CD4-positive, alpha-beta T cell treated with Interleukin-4 for 1 hour (primary cell): ENCODE measurements around the gene TLR4.

Experiments
- DNase-seq, 2 donors: peaks; one replicate each; pipeline ENCODE4 v3.0.0-alpha.2; 2020 to 2022

Gene TLR4

DNA sequence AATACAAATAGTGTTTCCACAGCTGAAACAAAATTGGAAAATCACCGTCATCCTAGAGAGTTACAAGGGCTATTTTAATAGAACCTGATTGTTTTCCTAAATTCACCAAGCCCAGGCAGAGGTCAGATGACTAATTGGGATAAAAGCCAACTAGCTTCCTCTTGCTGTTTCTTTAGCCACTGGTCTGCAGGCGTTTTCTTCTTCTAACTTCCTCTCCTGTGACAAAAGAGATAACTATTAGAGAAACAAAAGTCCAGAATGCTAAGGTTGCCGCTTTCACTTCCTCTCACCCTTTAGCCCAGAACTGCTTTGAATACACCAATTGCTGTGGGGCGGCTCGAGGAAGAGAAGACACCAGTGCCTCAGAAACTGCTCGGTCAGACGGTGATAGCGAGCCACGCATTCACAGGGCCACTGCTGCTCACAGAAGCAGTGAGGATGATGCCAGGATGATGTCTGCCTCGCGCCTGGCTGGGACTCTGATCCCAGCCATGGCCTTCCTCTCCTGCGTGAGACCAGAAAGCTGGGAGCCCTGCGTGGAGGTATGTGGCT lies at the start of gene TLR4:
TSS of gene TLR4 (plus strand) at position 380 of the 552 bp plus-strand sequence. CDS start at position 450, 70 bp downstream.
- DNase-seq = peak; percentile 22 to 77

DNA sequence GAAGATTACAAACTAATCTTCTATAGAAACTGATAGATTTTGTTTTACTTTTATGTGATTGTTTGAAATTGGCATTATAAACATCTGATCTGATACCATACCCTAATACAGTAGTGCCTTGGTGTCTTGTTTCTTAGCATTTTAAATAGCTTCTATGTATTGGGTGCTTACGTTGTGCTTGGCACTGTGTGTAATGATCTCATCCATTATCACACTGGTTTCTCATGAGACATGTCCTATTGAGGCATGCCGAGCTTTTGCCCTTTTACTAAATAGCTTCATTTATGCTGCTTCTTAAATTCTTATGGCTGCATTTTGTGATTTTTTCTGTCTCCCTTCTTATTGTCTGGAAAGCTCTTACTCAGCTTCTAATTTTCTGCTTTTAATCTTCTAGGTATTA lies 48.2 kb upstream of the TLR4 start:
- no peak for DNase-seq

- no peak for DNase-seq
Observed at GRCh38 chr9:117662651-117663050, 41.6 kb upstream of the TLR4 start.

GRCh38 chr9:117664419-117664818 lies 39.8 kb upstream of the TLR4 start:
- no peak for DNase-seq

DNA sequence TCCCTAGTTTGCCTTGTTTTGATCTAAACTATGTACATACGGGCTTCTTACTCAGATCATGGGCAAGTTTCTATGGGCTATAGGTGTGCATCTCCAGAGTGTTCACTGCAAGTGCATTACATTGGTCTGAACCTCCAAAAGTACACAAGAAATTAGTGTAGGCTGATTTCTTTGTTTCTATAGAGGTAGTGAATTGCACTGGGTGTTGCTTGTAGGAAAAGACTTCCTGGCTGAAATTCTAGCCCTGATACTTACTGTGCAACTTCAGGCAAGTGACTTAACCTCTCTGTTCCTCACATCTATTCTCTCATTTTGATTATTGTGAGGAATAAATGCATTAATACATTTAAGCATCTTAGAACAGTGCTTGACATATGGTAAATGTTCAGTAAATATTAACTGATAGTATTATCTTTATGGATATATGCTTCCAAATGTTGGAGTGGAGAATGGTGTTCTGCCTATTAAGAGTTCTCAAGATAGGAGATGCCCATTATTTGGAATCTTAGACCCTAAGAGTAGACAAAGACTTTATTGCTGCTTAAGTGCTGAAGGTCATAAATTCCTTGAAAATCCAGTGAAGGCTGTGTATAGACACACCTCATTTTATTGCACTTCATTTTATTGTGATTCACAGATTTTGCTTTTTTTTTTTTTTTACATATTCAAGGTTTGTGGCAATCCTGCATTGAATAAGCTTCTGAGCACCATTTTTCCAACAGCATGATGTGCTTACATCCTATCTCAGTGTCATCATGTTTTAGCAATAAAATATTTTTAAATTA lies 38.4 kb upstream of the TLR4 start:
- no peak for DNase-seq

DNA sequence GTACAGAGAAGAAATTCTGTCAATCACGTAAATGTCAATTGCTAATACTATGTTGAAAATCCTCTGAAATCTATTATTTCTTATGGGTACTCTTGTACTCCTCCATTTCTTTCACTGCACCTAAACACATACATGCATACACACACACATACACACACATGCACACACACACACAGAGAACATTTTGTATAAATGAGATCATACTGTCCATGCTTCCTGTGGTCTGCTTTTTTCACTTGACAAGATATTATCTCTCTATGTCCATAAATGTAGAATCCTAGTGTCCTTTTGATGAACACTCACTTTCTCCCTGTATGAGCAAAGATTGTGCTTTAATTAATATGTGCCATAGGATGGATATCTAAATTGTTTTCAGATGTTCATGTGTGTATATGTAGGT lies 32.7 kb upstream of the TLR4 start:
- no peak for DNase-seq

DNA sequence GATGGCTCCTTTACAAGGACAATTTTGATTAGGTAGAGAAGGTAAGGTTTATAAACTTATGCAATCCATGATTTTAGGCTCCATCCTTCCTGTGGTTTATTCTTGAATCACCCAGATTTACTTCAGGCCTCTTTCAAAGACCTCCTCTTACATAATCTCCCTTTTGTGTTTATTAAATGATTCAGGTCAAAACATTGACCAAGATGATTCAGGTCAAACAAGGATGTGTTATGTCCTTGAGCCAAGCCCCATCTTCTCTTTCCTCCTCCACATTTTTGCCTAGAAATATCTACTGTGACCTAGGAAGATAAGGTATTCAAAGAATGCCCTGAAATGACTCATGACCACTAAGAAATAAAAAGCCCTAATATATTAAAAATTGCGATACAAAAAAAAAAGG lies 31.8 kb upstream of the TLR4 start:
- no peak for DNase-seq

DNA sequence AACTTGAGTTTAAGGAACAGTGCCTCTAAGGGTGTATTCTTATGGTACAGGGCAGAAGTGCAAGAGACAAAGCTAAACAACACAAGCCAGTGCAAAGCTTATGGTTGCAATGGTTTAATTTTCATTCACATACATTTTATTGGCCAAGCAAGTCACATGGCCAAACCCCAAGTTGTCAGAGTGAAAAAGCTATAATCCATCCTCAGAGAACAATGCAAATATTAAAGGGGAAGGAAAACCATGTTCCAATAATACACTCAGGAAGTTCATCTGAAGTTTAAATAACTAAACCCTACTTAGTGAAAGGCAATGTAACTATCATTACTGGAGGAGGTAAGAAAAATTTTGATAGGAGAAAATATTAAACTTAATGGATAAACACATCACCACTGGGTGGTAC lies 26.6 kb upstream of the TLR4 start:
- no peak for DNase-seq

DNA sequence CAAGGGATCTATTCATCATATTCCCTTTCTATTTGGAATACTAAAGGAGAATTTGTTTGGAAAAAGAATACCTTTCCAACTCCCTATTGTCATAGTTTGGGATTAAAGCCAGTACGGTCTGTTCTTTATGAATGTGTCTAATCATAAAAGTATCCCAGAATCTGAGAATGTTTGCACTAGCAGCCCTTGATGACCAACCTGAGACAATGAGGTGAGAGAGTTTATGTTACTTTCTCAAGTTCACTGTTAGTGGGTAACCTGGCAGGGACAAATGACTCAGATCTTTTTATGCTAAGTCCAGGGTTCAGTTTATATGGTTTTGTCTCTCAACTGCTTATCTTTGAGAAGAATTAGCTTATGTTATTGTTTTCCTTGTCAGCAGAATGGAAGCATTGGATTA lies 25.3 kb upstream of the TLR4 start:
- DNase-seq = no peak

DNA sequence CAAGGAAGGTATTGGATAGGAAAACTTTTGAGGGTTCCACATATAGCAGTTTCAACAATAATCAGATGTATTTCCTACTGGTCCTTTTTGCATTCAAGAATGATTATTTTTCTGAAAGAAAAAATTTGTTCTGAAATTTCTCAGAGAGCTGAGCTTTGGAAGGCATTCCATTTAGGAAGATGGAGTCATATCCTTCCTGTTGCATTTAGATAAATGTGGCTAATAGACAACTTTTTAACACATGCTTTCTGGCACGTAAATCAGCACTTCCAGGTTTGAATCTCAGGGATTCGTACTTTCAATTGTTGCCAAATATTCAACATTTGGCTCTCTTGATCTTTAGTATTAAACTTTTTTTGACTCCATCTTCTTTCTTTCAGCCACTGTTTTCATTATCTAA lies 24.8 kb upstream of the TLR4 start:
- DNase-seq = no peak

DNA sequence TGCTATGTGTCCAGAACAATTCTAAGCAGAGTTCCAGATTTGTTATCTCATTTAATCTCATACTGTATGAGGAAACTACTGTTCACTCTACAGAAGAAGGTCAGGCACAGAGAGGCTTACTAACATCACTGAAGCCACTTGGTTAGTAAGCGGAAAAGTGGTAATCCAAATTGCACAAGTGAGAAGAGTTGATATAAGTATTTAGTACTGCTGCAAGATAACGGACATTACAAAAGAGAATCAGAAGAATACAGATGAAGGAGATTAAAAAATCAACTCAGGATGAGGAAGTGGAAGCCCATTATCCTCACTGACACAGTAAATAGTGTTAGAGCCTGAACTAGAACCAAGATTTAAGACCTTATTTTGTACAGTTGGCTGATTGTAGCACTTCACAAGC lies 22.3 kb upstream of the TLR4 start:
- DNase-seq = no peak

GRCh38 chr9:117682955-117683710 lies 21.1 kb upstream of the TLR4 start:
- DNase-seq = no peak

- no peak for DNase-seq
Observed at GRCh38 chr9:117687532-117687931, 16.7 kb upstream of the TLR4 start.

GRCh38 chr9:117691367-117691766 lies 12.8 kb upstream of the TLR4 start:
- no peak for DNase-seq

- DNase-seq = peak in 1 of 2 donors; percentile 62
Observed at GRCh38 chr9:117696154-117696553, 8.0 kb upstream of the TLR4 start.

DNA sequence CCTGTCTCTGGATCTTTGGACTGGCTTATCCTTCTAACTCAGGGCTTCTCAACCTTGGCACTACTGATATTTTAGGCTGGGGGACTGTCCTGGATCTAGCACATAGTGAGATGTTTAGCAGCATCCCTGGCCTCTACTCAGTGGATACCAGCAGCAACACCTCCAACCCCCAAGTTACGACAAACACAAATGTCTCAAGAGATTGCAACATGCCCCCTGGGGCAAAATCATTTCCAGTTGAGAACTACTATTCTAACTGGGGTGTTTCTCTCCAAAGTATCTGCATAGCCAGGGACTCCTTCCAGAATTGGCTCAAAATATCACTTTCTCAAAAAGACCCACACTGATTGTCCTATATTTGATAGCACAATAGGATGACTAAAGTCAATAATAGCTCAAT lies 7.2 kb upstream of the TLR4 start:
- DNase-seq = no peak

DNA sequence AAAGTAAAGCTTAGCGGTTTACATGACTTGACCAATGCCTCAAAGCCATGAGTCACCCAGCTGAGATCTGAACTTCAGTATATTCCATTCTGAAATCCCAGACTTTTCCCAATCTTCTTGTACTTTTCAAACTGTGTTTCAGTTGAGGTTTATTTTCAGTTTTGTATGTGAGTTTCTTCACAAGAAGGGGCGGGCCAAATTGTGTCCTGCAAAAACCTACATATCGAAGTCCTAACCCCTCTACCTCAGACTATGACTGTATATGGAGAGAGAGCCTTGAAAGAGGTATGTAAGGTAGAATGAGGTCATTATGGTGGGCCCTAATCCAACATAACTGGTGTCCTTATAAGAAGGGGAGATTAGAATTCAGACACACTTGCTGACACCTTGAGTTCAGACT lies 666 bp upstream of the TLR4 start:
- DNase-seq = no peak

GRCh38 chr9:117704597-117704996 lies 394 bp downstream of the TLR4 start:
- no peak for DNase-seq

- DNase-seq = no peak
Observed at GRCh38 chr9:117705386-117705785, 1.2 kb downstream of the TLR4 start.

DNA sequence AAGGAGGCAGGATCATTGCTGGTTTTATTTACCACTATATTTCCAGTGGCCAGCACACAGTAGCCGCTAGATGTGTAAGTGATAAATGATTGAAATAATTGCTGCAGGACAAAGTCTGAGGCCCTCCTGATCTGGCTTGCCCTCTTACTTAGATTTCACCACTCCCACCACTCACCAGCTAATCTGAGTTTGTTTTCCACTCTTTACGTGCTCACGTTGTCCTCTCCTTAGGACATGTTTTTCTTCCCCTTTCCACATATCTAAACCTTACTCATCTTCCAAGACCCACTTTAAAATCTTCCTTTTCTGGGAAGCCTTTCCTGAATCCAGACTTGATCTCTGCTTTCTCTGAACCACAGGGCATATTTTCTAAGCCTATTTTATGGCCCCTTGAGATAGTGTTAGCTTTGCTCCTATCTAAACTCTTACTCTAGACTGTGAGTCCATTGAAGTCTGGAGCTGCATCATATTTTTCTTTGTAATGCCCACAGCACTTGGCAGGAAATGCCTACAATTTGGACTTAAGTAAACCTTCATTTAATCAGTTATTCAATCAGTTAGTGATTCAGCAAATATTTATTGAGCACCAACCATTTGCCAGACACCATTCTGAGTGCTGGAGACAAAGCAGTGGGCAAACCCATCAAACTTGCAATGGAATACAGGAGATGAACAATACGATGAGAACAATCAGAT lies 2.4 kb downstream of the TLR4 start:
- no peak for DNase-seq

GRCh38 chr9:117707561-117707960 lies 3.4 kb downstream of the TLR4 start:
- DNase-seq = no peak

DNA sequence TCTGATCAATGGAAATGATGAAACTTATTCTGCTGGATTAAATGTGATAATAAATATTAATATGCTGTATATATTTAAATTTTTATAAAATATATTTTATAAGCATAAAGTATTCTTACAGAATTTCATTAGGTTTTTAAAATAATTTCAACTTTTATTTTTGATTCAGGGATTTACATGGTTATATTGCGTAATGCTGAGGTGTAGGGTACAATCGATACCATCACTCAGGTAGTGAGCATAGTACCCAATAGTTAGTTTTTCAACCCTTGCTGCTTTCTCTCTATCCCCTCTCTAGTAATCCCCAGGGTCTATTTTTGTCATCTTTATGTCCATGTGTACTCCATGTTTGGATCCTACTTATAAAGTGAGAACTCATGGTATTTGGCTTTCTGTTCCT lies 5.7 kb downstream of the TLR4 start:
- no peak for DNase-seq

GRCh38 chr9:117714282-117714681 lies 10.1 kb downstream of the TLR4 start:
- DNase-seq = no peak
